Motor neuron (in vitro differentiated cells): ENCODE measurements around the gene DAD1. TPM values are rescaled to one million over a fixed set of nuclear protein-coding genes. Genes with fewer than 3 reads are reported as not detected.
"Not testable (repeated sequence)": the region's sequence is repeated elsewhere in the genome, so short reads cannot be mapped to it uniquely, and the experiment has no call there.

Source experiments
- ATAC-seq, 8 experiments: fragments of 200-7000 bp; cut with Tn5 transposase; replicated peaks in 6 of 8; 2 replicates each; pipeline ENCODE4 v1.8.0; 2021; ENCODE audit warnings: mild to moderate bottlenecking in 8 of 8, moderate library complexity in 8 of 8
- H3K27ac ChIP-seq, 2 donors: fragments of 250-450 bp; sonication (Bioruptor Pico); 2 replicates each; pipeline ENCODE4 v1.9.0; 2021; ENCODE audit warnings: antibody characterized with exemption in 2 of 2, mild to moderate bottlenecking in 2 of 2, moderate library complexity in 1 of 2
- H3K4me1 ChIP-seq, 2 donors: fragments of 250-450 bp; sonication (Bioruptor Pico); replicated peaks in 1 of 2; 2 replicates each; pipeline ENCODE4 v1.6.1; 2021; ENCODE audit warnings: antibody characterized with exemption in 2 of 2, mild to moderate bottlenecking in 2 of 2, moderate library complexity in 1 of 2
- H3K4me3 ChIP-seq, 5 donors: fragments of 250-450 bp; sonication (Bioruptor Pico); 2 replicates each; pipeline ENCODE4 v1.9.0; 2021; ENCODE audit warnings: antibody characterized with exemption in 5 of 5, mild to moderate bottlenecking in 5 of 5, moderate library complexity in 4 of 5
- WGBS, 10 experiments: fragments of 450-650 bp; shearing (Covaris generic); methylation state at CpG; one replicate each; pipeline ENCODE4 v1.0.0; 2022; 5-methylcytosine and 5-hydroxymethylcytosine counted together
- in situ Hi-C, 9 experiments: fragments of 400-800 bp; cut with MboI; loops; one replicate each; pipeline ENCODE4 v1.15.0; 2021; ENCODE audit warnings: low sequenced_read_pairs in 9 of 9, low pct_unique_long_range_greater_than_20kb in 2 of 9; ENCODE audit not compliant: unreplicated experiment in 9 of 9
- total RNA-seq, 8 experiments: library from RNA; unstranded; fragments of 300-600 nt; gene quantifications; 2 replicates each; pipeline versions ENCODE4 v1.2.3 to v1.2.4, GENCODE V29; 2022

Gene DAD1
- 100 to 1,000 TPM; 156 to 485 (median 311) TPM for total RNA-seq

DNA sequence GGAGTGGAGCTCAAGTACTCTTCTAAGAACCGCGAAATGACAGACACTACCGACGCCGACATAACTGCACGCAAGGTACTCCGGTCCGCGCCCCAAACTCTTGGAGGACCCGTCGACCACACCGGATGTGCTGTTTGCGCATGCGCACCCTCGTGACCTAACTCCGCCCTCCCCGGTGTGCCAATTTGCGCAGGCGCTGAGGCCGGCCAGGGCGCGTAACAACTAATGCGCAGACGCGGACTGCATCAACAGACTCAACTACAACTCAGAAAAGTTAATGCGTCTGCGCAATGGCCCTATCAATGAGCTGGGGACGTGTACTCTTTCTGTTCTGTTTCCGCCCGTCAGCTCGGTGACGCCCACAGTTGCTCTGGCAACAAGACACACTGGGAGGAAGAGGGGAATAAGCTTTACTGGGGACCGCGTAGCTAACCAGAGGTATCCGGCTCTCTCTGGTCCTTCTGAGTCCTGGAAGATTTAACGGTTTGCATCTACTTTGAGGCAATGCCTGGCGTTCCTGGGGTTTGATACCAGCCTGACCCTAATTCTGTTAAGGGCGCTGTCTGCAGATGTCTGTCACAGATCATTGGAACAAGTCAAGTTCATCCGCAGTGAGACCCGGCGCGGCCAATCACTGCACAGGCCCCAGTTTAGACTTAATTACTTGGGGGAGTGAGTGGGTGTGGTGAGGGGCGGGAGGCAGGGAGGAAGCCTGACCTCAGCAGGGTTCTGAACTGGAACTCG lies at the start of gene DAD1:
DAD1 (minus strand) TSS at position 129 of the 744 bp plus-strand sequence; CDS start at position 62, 67 bp downstream.
- peaks cover 24 to 25% of the 10 kb centered on the region in 2 donors for H3K4me1 ChIP-seq
- WGBS, 10 experiments = 0 to 13% (median 0%) methylated on average over 1 to 30 of the region's 44 CpGs; no CpG with 5 or more reads in 4 of the 10 experiments
- ATAC-seq = peak; percentile 92 to 99 (median 98)
- H3K27ac ChIP-seq = peak within 1 kb of the TSS; percentile 88 to 94
- in situ Hi-C loops = loop anchor here in 1 of 9 experiments (25.0 kb wide), 1 partner anchor 273 kb away; the partner anchor contains the start of gene LRP10
- H3K4me3 ChIP-seq = peak within 1 kb of the TSS; percentile 58 to 87 (median 65)

DNA sequence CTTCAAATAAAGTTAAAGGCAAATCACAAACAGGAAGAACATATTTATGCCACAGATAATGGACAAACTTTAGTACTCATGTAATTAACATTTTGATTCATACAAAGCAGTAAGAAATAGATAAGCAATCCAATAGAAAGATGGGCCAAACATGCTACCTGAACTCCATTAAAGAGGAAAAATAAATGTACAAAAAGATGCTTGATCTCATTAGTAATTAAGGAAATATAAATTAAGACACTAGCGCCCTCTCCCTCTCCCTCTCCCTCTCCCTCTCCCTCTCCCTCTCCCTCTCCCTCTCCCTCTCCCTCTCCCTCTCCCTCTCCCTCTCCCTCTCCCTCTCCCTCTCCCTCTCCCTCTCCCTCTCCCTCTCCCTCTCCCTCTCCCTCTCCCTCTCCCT lies 47.0 kb upstream of the DAD1 start:
- in situ Hi-C loops, ATAC-seq, H3K4me3 ChIP-seq, H3K4me1 ChIP-seq, H3K27ac ChIP-seq: not testable (repeated sequence)
- WGBS, 10 experiments = 0% methylated on average over 1 of the region's 1 CpG; no CpG with 5 or more reads in 9 of the 10 experiments

DNA sequence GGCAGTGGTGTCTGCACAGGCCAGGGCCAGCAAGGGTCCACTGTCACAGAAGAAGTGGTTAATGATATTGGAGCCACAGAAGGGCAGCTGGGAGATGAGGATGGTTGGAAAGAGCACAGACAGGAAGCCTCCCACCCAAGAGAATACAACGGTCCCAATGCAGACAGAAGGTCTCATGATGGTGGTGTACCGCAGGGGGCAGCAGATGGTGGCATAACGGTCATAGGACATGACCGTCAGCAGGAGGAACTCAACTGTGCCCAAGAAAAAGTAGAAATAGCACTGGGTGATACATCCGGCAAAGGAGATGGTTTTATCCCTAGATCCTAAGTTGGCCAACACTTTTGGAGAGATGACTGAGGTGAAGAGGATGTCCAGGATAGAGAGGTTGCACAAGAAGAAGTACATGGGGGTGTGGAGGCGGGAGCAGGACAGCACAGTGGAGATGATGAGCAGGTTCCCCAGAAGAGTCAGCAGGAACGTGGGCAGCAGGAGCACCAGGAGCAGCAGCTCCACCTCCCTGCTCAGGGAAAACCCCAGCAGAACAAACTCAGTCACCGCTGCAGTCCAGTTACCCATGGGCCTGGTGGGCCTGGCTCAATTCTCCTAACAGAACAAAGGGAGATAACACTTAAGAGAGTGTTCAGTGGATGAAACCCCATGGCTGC lies 45.3 kb upstream of the DAD1 start:
- ATAC-seq = no peak
- Histone ChIP-seq H3K4me3 (no peak overlapping the region), H3K4me1 (no peaks in the 10 kb centered on the region), H3K27ac (no peak overlapping the region)
- WGBS, 10 experiments = 0 to 100% (median 62%) methylated on average over 1 to 6 of the region's 8 CpGs; no CpG with 5 or more reads in 3 of the 10 experiments
- in situ Hi-C loops = no loop called here

DNA sequence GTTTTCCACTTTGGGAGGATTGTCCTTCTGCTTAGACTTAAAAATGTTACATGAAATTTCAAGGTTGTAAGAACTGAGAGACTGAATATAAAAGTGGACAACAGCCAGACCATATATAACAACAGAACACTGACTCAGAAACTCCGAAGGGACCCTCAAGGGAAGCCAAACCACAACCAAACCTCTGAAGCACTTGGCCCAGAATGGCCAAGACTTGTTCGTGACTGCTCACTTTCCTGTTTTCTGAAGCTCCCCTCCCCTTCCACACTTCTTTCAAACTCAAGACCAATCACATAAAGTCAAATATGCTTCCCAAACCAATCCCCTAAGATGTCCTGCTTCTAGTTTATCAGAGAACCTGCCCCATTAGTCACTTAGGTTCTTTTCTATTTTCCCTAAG lies 41.5 kb upstream of the DAD1 start:
- H3K4me1 ChIP-seq = no peaks in the 10 kb centered on the region
- in situ Hi-C loops = no loop called here
- H3K27ac ChIP-seq = no peak overlapping the region
- 0 to 100% (median 75%) methylated on average over 1 to 2 of the region's 2 CpGs; no CpG with 5 or more reads in 3 of the 10 experiments for WGBS, 10 experiments
- no peak overlapping the region for H3K4me3 ChIP-seq
- ATAC-seq = no peak

DNA sequence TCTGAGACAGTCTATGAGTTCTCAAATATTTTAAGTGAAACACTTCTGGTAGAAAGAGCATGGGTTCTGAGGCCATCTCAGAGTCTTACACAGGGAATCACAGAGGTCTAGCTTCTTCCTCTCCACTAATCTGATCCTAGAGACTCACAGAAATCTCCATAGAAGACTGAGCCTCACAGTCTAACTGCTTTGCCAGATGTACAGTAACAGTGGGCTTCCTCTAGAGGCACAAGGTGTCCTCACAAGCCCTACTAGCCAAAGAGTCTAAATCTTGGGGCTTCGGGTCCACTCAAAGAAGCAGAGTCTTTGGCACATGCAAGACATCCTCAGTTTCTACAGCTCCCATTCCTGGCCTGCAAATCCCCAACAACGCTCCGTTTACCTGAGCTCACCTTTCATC lies 41.0 kb upstream of the DAD1 start:
- in situ Hi-C loops = no loop called here
- Histone ChIP-seq H3K4me3 (no peak overlapping the region), H3K27ac (no peak overlapping the region), H3K4me1 (no peaks in the 10 kb centered on the region)
- ATAC-seq = no peak
- 74 to 100% (median 95%) methylated on average over 1 to 3 of the region's 3 CpGs; no CpG with 5 or more reads in 4 of the 10 experiments for WGBS, 10 experiments

DNA sequence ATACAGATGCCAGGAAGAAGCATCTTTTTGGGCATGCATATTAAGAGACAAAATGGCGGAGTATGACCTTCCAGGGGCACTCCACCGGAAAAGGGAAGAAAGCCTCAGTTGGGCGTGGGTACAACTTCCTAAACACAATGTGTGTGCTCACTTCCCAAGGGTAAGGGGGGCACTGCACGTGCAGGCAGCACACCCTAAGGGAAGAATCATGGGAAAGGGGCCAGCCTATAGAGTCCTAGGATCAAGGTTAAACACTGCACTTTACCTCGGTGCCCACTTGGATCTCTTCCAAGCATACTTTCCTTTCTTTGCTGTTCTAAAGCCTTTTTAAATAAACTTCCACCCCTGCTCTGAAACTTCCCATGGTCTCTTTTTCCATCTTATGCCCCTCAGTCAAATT lies 40.3 kb upstream of the DAD1 start:
- peak in 1 of 8 experiments; percentile 65 for ATAC-seq
- no peak overlapping the region for H3K27ac ChIP-seq
- no peaks in the 10 kb centered on the region for H3K4me1 ChIP-seq
- no peak overlapping the region for H3K4me3 ChIP-seq
- in situ Hi-C loops = no loop called here
- WGBS, 10 experiments = 47 to 84% (median 74%) methylated on average over 1 to 5 of the region's 5 CpGs; no CpG with 5 or more reads in 4 of the 10 experiments

DNA sequence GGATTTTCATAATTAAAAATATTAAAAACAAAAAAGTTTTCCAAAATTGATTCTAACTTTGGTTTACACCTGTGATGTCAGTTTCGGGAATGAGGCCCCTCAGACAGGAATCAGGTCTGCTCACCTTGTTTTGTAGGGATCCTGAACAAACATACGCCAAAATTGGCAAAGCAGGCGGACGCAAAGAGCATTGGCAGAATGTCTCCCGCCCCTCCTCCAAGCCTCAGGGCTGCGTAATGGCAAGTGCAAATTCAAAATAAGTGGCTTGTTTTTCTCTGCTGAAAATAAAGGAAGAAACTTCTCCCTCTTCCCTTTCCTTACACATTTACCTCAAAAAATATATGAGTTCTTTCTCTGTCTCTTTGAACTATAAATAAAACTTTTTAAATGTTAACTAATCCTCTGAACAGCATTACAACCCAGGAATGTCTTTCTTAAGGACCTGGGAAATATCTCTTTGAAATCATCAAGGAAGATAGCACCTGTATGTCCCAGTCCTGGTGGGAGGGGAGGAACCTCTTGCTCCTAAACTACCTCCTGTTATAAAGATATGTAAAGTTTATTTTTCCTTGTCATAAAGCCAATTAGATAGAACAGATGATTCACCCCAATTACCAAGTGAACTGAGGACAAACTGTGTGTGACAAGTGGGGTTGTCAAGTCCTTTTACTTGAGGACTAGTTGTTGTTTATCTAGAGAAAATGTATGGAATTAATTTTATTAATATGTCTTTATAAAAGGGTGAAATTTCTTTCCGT lies 38.7 kb upstream of the DAD1 start:
- in situ Hi-C loops = no loop called here
- 20 to 100% (median 75%) methylated on average over 1 to 7 of the region's 7 CpGs for WGBS, 10 experiments
- ATAC-seq = no peak
- no peak overlapping the region for H3K27ac ChIP-seq
- H3K4me3 ChIP-seq = no peak overlapping the region
- H3K4me1 ChIP-seq = no peaks in the 10 kb centered on the region

DNA sequence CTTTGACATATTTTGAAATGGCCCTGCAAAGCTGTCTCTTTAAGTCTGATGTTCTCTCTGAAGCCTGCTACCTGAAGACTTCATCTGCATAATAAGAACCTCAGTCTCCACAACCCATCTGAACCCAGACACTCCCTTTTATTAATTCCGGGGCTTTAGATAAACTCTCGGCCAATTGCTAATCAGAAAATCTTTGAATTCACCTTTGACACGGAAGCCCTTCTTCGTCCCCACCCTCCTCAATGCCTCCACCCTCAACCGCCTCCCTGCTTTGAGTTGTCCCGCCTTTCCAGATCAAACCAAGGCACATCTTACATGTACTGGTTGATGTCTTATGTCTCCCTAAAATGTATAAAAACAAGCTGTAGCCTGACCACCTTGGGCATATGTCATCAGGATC lies 37.6 kb upstream of the DAD1 start:
- Histone ChIP-seq H3K4me1 (no peaks in the 10 kb centered on the region), H3K4me3 (no peak overlapping the region), H3K27ac (no peak overlapping the region)
- in situ Hi-C loops = no loop called here
- WGBS, 10 experiments = 0 to 100% (median 88%) methylated on average over 1 to 3 of the region's 6 CpGs; no CpG with 5 or more reads in 6 of the 10 experiments
- no peak for ATAC-seq

DNA sequence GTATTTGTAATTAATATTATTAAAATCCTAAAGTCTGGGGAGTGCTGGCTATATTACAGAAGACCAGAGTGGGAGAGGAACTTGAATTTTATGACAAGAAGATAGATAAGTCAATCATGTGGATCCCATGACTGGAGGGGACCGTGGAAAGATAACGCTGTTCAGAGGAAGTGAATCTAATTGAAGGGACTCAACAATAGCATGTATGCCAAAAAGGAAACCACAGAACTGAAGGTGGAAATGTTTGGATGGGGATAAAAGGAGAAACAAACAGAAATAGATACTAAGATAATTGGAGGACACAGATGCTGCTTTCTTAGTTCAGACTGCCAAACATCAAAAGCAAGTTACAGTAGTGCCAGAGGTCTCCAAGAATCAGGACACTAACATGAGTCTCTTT lies 34.0 kb upstream of the DAD1 start:
- no peak for ATAC-seq
- Histone ChIP-seq H3K4me1 (no peaks in the 10 kb centered on the region), H3K27ac (no peak overlapping the region), H3K4me3 (no peak overlapping the region)
- in situ Hi-C loops = no loop called here
- 0 to 54% (median 31%) methylated on average over 1 to 2 of the region's 2 CpGs; no CpG with 5 or more reads in 3 of the 10 experiments for WGBS, 10 experiments

DNA sequence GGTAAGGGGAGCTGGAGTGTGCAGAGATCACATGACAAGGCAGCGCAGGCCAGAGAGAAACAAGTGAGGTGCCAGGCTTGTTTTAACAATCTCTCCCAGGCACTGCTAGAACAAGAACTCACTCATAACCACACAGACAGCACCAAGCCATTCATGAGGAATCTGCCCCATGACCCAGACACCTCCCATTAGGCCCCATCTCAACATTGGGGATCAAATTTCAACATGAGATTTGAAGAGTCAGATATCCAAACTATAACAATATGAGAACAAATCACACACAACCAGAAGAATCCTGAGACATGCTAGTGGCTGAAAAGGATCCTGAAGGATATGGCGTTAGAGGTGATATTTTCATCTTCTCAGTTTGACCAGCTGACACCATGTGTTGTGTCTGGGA lies 33.2 kb upstream of the DAD1 start:
- in situ Hi-C loops = no loop called here
- WGBS, 10 experiments = 83 to 100% (median 94%) methylated on average over 1 to 2 of the region's 2 CpGs; no CpG with 5 or more reads in 1 of the 10 experiments
- Histone ChIP-seq H3K4me1 (no peaks in the 10 kb centered on the region), H3K4me3 (no peak overlapping the region), H3K27ac (no peak overlapping the region)
- ATAC-seq = peak in 1 of 8 experiments; percentile 30

DNA sequence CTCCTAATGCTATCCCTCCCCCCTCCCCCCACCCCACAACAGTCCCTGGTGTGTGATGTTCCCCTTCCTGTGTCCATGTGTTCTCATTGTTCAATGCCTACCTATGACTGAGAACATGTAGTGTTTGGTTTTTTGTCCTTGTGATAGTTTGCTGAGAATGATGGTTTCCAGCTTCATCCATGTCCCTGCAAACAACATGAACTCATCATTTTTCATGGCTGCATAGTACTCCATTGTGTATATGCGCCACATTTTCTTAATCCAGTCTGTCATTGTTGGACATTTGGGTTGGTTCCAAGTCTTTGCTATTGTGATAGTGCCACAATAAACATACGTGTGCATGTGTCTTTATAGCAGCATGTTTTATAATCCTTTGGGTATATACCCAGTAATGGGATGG lies 26.7 kb upstream of the DAD1 start:
- ATAC-seq, in situ Hi-C loops, H3K27ac ChIP-seq, H3K4me1 ChIP-seq, H3K4me3 ChIP-seq: not testable (repeated sequence)
- 60 to 100% methylated on average over 1 of the region's 2 CpGs; no CpG with 5 or more reads in 8 of the 10 experiments for WGBS, 10 experiments

DNA sequence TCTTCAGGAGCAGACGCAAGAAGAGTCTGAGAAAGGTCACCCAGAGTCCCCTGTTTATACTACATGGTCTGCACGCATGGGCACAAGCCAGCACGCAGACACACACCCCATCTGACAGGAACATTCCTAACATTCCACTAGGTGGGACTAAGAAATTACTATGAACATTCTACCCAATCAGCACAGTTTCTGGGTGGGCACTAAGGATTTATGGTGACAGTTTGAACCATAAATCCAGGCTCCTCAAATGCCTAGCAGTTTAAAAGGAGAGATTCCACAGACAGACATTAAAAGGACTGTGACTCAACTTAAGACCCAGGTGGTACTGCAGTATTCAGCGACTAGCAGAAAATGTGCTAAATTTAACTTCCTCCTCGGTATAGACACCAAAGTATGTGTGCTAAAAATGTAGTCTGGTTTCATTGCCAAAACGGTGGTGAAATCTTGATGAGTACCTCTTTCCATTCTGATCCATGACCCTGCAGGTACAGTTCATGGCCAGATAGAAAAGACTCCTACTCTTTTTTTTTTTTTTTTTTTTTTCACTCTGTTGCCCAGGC lies 25.3 kb upstream of the DAD1 start:
- peak; percentile 78 to 99 (median 96) for ATAC-seq
- in situ Hi-C loops = no loop called here
- H3K4me3 ChIP-seq = no peak overlapping the region
- 0 to 64% (median 32%) methylated on average over 1 to 6 of the region's 6 CpGs; no CpG with 5 or more reads in 1 of the 10 experiments for WGBS, 10 experiments
- no peak overlapping the region for H3K27ac ChIP-seq
- peaks cover 6 to 7% of the 10 kb centered on the region in 2 donors for H3K4me1 ChIP-seq
